ENCODE data around the gene FOXN3. TPM values are rescaled to one million over a fixed set of nuclear protein-coding genes. Genes with fewer than 3 reads are reported as not detected.

Gene FOXN3
- total RNA-seq, 1 experiment from 2014 or later: 125 TPM

DNA sequence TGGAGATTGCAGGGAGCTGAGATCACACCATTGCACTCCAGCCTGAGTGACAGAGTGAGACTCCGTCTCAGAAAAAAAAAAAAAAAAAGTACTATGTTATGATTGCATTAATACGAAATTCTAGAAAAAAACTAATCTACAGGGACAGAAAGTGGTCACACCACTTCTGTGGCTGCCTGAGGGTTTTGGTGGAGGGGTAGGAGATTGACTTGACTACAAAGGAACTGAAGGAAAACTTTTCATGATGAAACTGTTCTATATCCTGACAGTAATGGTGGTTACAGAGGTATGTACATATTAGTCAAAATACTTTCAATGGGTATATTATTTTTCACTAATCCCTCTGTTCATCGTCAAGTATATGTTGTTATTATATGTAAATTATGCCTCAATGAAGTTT lies 42.1 kb downstream of the FOXN3 start:
- no peak overlapping the region for H3K4ac ChIP-seq (ENCODE audit: low read depth, low read length)
- H3T11ph ChIP-seq (ENCODE audit: low read length): no peak overlapping the region
- H3K18ac ChIP-seq (ENCODE audit: insufficient read length, low read depth, low read length): no peak overlapping the region
- H4K8ac ChIP-seq (replicated peaks; ENCODE audit: insufficient read length, low read depth, low read length): no peak overlapping the region
- no peak overlapping the region for H2AFZ ChIP-seq (ENCODE audit: low read length)
- no peak overlapping the region for H3K27ac ChIP-seq (ENCODE audit: insufficient read length, low read depth, low read length)
- no peak overlapping the region for H3K23ac ChIP-seq (ENCODE audit: insufficient read length, low read depth, low read length)
- H3K27me3 ChIP-seq (ENCODE audit: insufficient read depth, low read length): no peaks in the 10 kb centered on the region
- no peak overlapping the region for H4K91ac ChIP-seq (ENCODE audit: insufficient read length, low read depth, low read length)
- Mint-ChIP-seq H3K4me1 (peaks cover 36 to 54% of the 10 kb centered on the region in 2 experiments), H3K36me3 (ENCODE audit: insufficient read depth in 1 of 3, low read depth in 3 of 3) (peaks cover 19 to 32% (median 21%) of the 10 kb centered on the region in 3 experiments; a peak in 6 of 7 replicates), H3K27ac (no peak overlapping the region), H3K4me3 (no peak overlapping the region), H3K9me3 (peaks cover under 1 to 3% of the 10 kb centered on the region in 2 experiments; a peak in 2 of 5 replicates), H3K27me3 (ENCODE audit: low read depth) (no peaks in the 10 kb centered on the region)
- H3K79me2 ChIP-seq (ENCODE audit: insufficient read depth, low read length): peaks cover 43% of the 10 kb centered on the region; the same call in 1 of the 2 replicates
- DNase-seq: no peak
- no peak overlapping the region for H3K9ac ChIP-seq (ENCODE audit: extremely low read depth, insufficient read length, low read length)
- no CpG with 5 or more reads among the region's 3 CpGs for WGBS (ENCODE audit: extremely low coverage, insufficient read length, low lambda C conversion rate)
- H3K79me1 ChIP-seq (ENCODE audit: insufficient read depth, low read depth, low read length, poor library complexity, severe bottlenecking): peaks cover 11% of the 10 kb centered on the region
- H2BK12ac ChIP-seq (ENCODE audit: insufficient read length, low read depth, low read length): no peak overlapping the region
- no peak for TF ChIP-seq CTCF (conservative IDR thresholded peaks at IDR 0.05)
- H4K20me1 ChIP-seq (ENCODE audit: control insufficient read depth, insufficient read depth, insufficient read length): no peaks in the 10 kb centered on the region
- no peaks in the 10 kb centered on the region for H3K9me3 ChIP-seq (ENCODE audit: control insufficient read depth, low read depth, low read length)
- H2BK120ac ChIP-seq (ENCODE audit: low read depth, low read length, poor library complexity, severe bottlenecking): no peak overlapping the region
- no peak overlapping the region for H3K14ac ChIP-seq (ENCODE audit: insufficient read depth, low read length)
- H3K4me1 ChIP-seq (ENCODE audit: insufficient read depth, low read length): peaks cover 5% of the 10 kb centered on the region; the same call in 1 of the 2 replicates
- H2AK5ac ChIP-seq (ENCODE audit: insufficient read length, low read length): no peak overlapping the region
- no peak overlapping the region for H2BK15ac ChIP-seq (ENCODE audit: low read depth, low read length)
- no peaks in the 10 kb centered on the region for H3K23me2 ChIP-seq (ENCODE audit: insufficient read length, low read depth, low read length, poor library complexity, severe bottlenecking)
- no peak overlapping the region for H4K5ac ChIP-seq (ENCODE audit: insufficient read length, low read depth, low read length)
- H2BK5ac ChIP-seq (ENCODE audit: insufficient read length, low read length): no peak overlapping the region
- H3K4me2 ChIP-seq (ENCODE audit: insufficient read depth, insufficient read length, low read length): no peak overlapping the region
- no peak overlapping the region for H2BK20ac ChIP-seq (ENCODE audit: low read depth, low read length, poor library complexity, severe bottlenecking)
- H3K56ac ChIP-seq (ENCODE audit: insufficient read length, low read depth, low read length): no peak overlapping the region
